Endothelial cell of umbilical vein (primary cell): ENCODE measurements around the gene ERCC6L. TPM values are rescaled to one million over a fixed set of nuclear protein-coding genes. Genes with fewer than 3 reads are reported as not detected.

ENCODE experiments used
- BruUV-seq: library from RNA; stranded (reverse); fragments of 400-500 nt; replicated peaks from 2 replicates; lab custom pipeline; 2021; lab: Mats Ljungman, UMichigan
- CTCF ChIA-PET: fragments of 300-600, 350-600 bp; sonication (Branson Sonifier 250); formaldehyde crosslinking; loops from one replicate; lab custom pipeline; 2021; ENCODE audit warnings: antibody characterized with exemption, inconsistent platforms; lab: Charles Lee
- POLR2A ChIA-PET: fragments of 300-600, 350-600 bp; sonication (Branson Sonifier 250); formaldehyde crosslinking; loops from one replicate; lab custom pipeline; 2021; ENCODE audit warnings: antibody characterized with exemption, inconsistent platforms; lab: Charles Lee
- DNase-seq: peaks from one replicate; pipeline ENCODE4 v3.0.0-alpha.2; 2011; ENCODE audit warnings: low read depth, low spot score
- FAIRE-seq: peaks from 2 replicates; lab custom pipeline; 2011; peaks lifted over from hg19 to GRCh38; lab: Jason Lieb, UNC
- H2AFZ ChIP-seq: 2 replicates; pipeline ENCODE4 v1.6.0; 2012; ENCODE audit warnings: low read depth, low read length, control low read depth, inconsistent platforms
- H3K27ac ChIP-seq: 2 replicates; pipeline ENCODE4 v1.5.1; 2011; ENCODE audit warnings: low read depth, mild to moderate bottlenecking, control low read depth, low read length, moderate library complexity; ENCODE audit not compliant: insufficient read depth
- H3K27me3 ChIP-seq, 2 experiments: 2 replicates each; pipeline versions ENCODE4 v1.6.0 to v1.6.1; 2011; ENCODE audit warnings: low read length in 2 of 2, mixed read lengths in 1 of 2; ENCODE audit not compliant: control insufficient read depth in 2 of 2, insufficient read depth in 2 of 2
- H3K36me3 ChIP-seq, 2 experiments: 2 replicates in 1 of 2; 3 replicates in 1 of 2; pipeline ENCODE4 v1.5.1; 2011; ENCODE audit warnings: low read length in 2 of 2, mild to moderate bottlenecking in 1 of 2, moderate library complexity in 1 of 2; ENCODE audit not compliant: control insufficient read depth in 2 of 2, insufficient read depth in 2 of 2; ENCODE audit errors: extremely low read depth in 1 of 2
- H3K4me1 ChIP-seq: 3 replicates; pipeline ENCODE4 v1.5.1; 2011; ENCODE audit warnings: mild to moderate bottlenecking, low read length; ENCODE audit not compliant: control insufficient read depth, insufficient read depth; ENCODE audit errors: extremely low read depth
- H3K4me2 ChIP-seq: 2 replicates; pipeline ENCODE4 v1.6.1; 2011; ENCODE audit warnings: low read length, control low read depth, mixed read lengths; ENCODE audit not compliant: insufficient read depth
- H3K4me3 ChIP-seq, 3 experiments: fragments of 200-600 bp in 1 of 3; sonication (generic), shearing (Covaris generic) in 1 of 3; replicated peaks in 1 of 3; 2 replicates each; pipeline ENCODE4 v1.5.1; 2011 to 2016; ENCODE audit warnings: control low read depth in 3 of 3, low read length in 3 of 3, mild to moderate bottlenecking in 2 of 3, inconsistent platforms in 1 of 3, low read depth in 1 of 3, moderate library complexity in 1 of 3; ENCODE audit not compliant: insufficient read depth in 1 of 3
- H3K79me2 ChIP-seq: 2 replicates; pipeline ENCODE4 v1.6.0; 2012; ENCODE audit warnings: low read length, inconsistent platforms; ENCODE audit not compliant: control insufficient read depth, insufficient read depth
- H3K9ac ChIP-seq: replicated peaks from 2 replicates; pipeline ENCODE3; 2011; ENCODE audit warnings: low read length, control low read depth; ENCODE audit not compliant: insufficient read depth; ENCODE audit errors: extremely low read depth
- H3K9me1 ChIP-seq: replicated peaks from 3 replicates; pipeline ENCODE4 v1.6.0; 2011; ENCODE audit warnings: mild to moderate bottlenecking, low read length; ENCODE audit not compliant: control insufficient read depth, insufficient read depth; ENCODE audit errors: extremely low read depth
- H3K9me3 ChIP-seq: replicated peaks from 2 replicates; pipeline ENCODE4 v1.5.1; 2012; ENCODE audit warnings: low read length, inconsistent platforms; ENCODE audit not compliant: control insufficient read depth, insufficient read depth
- H4K20me1 ChIP-seq: replicated peaks from 2 replicates; pipeline ENCODE3; 2011; ENCODE audit warnings: mild to moderate bottlenecking, low read length; ENCODE audit not compliant: control insufficient read depth, insufficient read depth; ENCODE audit errors: extremely low read depth
- CTCF ChIP-seq, 2 donors: IDR thresholded peaks; 1 replicate in 1 of 2; 2 replicates in 1 of 2; pipeline ENCODE4 v1.5.1; 2011; ENCODE audit warnings: low read length in 2 of 2, mild to moderate bottlenecking in 2 of 2, moderate library complexity in 2 of 2, control low read depth in 1 of 2, inconsistent platforms in 1 of 2, low read depth in 1 of 2; ENCODE audit not compliant: insufficient read depth in 1 of 2; ENCODE audit errors: extremely low read depth in 1 of 2
- EZH2 ChIP-seq: IDR thresholded peaks from 2 replicates; pipeline ENCODE4 v1.6.1; 2012; ENCODE audit warnings: borderline replicate concordance, low read depth, mild to moderate bottlenecking, moderate library complexity, low read length, inconsistent platforms; ENCODE audit not compliant: severe bottlenecking
- FOS ChIP-seq: IDR thresholded peaks from 2 replicates; pipeline ENCODE4 v1.6.1; 2011; ENCODE audit warnings: mild to moderate bottlenecking, low read length, moderate library complexity, borderline replicate concordance; ENCODE audit not compliant: insufficient read depth
- GATA2 ChIP-seq: IDR thresholded peaks from 2 replicates; pipeline ENCODE4 v1.7.0; 2011; ENCODE audit warnings: low read depth, mild to moderate bottlenecking, moderate library complexity, mixed read lengths, low read length; ENCODE audit not compliant: insufficient read length, insufficient read depth
- JUN ChIP-seq: IDR thresholded peaks from 2 replicates; pipeline ENCODE4 v1.6.1; 2011; ENCODE audit warnings: borderline replicate concordance, low read depth; ENCODE audit not compliant: insufficient read length, insufficient read depth
- MAX ChIP-seq: IDR thresholded peaks from 2 replicates; pipeline ENCODE4 v1.6.1; 2011; ENCODE audit not compliant: insufficient read depth, insufficient read length
- MYC ChIP-seq: IDR thresholded peaks from one replicate; pipeline ENCODE4 v1.6.1; 2011; ENCODE audit warnings: mild to moderate bottlenecking, low read depth, low read length
- POLR2A ChIP-seq: IDR thresholded peaks from 2 replicates; pipeline ENCODE4 v1.6.1; 2012; ENCODE audit warnings: low read depth, mild to moderate bottlenecking, control low read depth, low read length
- POLR2AphosphoS5 ChIP-seq: IDR thresholded peaks from 2 replicates; pipeline ENCODE4 v1.6.1; 2012; ENCODE audit warnings: low read depth, mild to moderate bottlenecking, control low read depth, low read length, moderate library complexity; ENCODE audit not compliant: insufficient read depth
- dilution Hi-C: fragments of 300-500 bp; cut with MboI; formaldehyde crosslinking; loops from one replicate; pipeline ENCODE4 v1.15.0; 2019; ENCODE audit warnings: low sequenced_read_pairs; ENCODE audit not compliant: extremely low pct_ligation_motif_present
- intact Hi-C: fragments of 100-400 bp; cut with micrococcal nuclease; formaldehyde crosslinking; loops from one replicate; pipeline ENCODE4 v1.10.0; 2022
- polyA plus RNA-seq, 4 experiments: library from polyadenylated mRNA; depleted of rRNA in 3 of 4; stranded (reverse) in 3 of 4; unstranded in 1 of 4; fragments of >200 nt; gene quantifications; 2 replicates each; pipeline versions ENCODE4 v1.2.1 to v1.2.3, GENCODE V29; 2011 to 2012; ENCODE audit warnings: missing spikeins in 1 of 4
- total RNA-seq: library from RNA; stranded (reverse); gene quantifications from 2 replicates; pipeline ENCODE4 v1.2.3, GENCODE V29; 2021

Gene ERCC6L
- total and polyA plus RNA-seq, 2 donors (not counting 3 experiments of a cell fraction or from before 2014, with no cell fraction given) = 0.92 to 6.7 TPM

DNA sequence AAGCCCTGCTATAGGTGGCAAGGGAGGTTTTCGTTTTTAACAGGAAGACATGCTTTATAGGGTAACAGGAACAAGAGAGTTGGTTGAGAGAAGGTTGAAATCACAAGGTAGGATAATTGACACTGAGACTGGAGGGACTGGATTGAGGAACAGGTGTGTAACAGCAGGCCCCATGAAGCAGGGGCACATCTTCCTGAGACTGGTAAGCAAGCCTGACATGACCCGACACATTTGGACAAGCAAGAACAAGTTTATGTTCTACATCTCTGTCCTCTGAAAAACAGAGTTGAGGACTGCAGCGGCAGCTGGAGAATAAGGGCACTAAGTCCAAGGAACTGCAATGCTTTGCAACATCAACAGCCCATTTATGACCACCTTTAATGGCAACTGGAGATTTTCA is 33.0 kb upstream of the ERCC6L start:
- ChIA-PET CTCF (no interaction called here), POLR2A (no interaction called here)
- peaks cover 19 to 24% of the 10 kb centered on the region in 2 experiments for H3K36me3 ChIP-seq
- no peak for TF ChIP-seq POLR2A
- TF ChIP-seq JUN = no peak
- no peak for TF ChIP-seq FOS
- no peak for TF ChIP-seq GATA2
- FAIRE-seq (no peak), DNase-seq (no peak)
- intact Hi-C loops = no loop called here
- dilution Hi-C loops = no loop called here
- BruUV-seq = no TSS peak
- H3K9me1 ChIP-seq = no peaks in the 10 kb centered on the region
- H3K79me2 ChIP-seq = peaks cover 42% of the 10 kb centered on the region
- H3K4me3 ChIP-seq = no peak overlapping the region
- H3K9me3 ChIP-seq = no peaks in the 10 kb centered on the region
- H4K20me1 ChIP-seq = no peaks in the 10 kb centered on the region
- H3K27me3 ChIP-seq = no peaks in the 10 kb centered on the region
- peaks cover 52% of the 10 kb centered on the region for H3K4me1 ChIP-seq
- H3K27ac ChIP-seq = no peak overlapping the region
- H3K9ac ChIP-seq = no peak overlapping the region
- H3K4me2 ChIP-seq = no peak overlapping the region
- no peak overlapping the region for H2AFZ ChIP-seq

- H3K79me2 ChIP-seq = peaks cover 37% of the 10 kb centered on the region
- no peak overlapping the region for H3K9ac ChIP-seq
- BruUV-seq = no TSS peak
- H3K4me1 ChIP-seq = peaks cover 52% of the 10 kb centered on the region
- no peaks in the 10 kb centered on the region for H3K27me3 ChIP-seq
- ChIA-PET POLR2A (no interaction called here), CTCF (interaction anchor here (2.4 kb wide), 1 partner anchor 26 kb away, joined by 9 read pairs; no protein-coding TSS in a partner anchor)
- no peak overlapping the region for H3K4me2 ChIP-seq
- no peaks in the 10 kb centered on the region for H3K9me3 ChIP-seq
- FAIRE-seq (no peak), DNase-seq (no peak)
- no peaks in the 10 kb centered on the region for H3K9me1 ChIP-seq
- no peak overlapping the region for H3K4me3 ChIP-seq
- dilution Hi-C loops = no loop called here
- intact Hi-C loops = no loop called here
- H4K20me1 ChIP-seq = no peaks in the 10 kb centered on the region
- no peak overlapping the region for H2AFZ ChIP-seq
- H3K36me3 ChIP-seq = peaks cover 19 to 24% of the 10 kb centered on the region in 2 experiments
- H3K27ac ChIP-seq = no peak overlapping the region
- TF ChIP-seq POLR2AphosphoS5 = no peak
- no peak for TF ChIP-seq CTCF (IDR thresholded peaks at IDR 0.05; ENCODE audit: extremely low read depth in 1 of 2, insufficient read depth in 1 of 2, low read depth in 1 of 2, low read length in 2 of 2)
- no peak for TF ChIP-seq JUN
- TF ChIP-seq POLR2A = no peak
- no peak for TF ChIP-seq MYC
- TF ChIP-seq FOS = no peak
- no peak for TF ChIP-seq MAX
- no peak for TF ChIP-seq EZH2
- TF ChIP-seq GATA2 = no peak
Measured at GRCh38 chrX:72271091-72271788, 32.4 kb upstream of the ERCC6L start.
